Amygdala (tissue), 56 donors: ENCODE results near the gene CEP85.
"Not testable (repeated sequence)": the region's sequence is repeated elsewhere in the genome, so short reads cannot be mapped to it uniquely, and the experiment has no call there.

Source experiments
- DNase-seq, 56 donors: peaks; one replicate each; lab custom pipeline; 2025; lab: John Stamatoyannopoulos, UW

Gene CEP85

GRCh38 chr1:26221094-26221493 lies 12.9 kb upstream of the CEP85 start:
- no peak for DNase-seq

DNA sequence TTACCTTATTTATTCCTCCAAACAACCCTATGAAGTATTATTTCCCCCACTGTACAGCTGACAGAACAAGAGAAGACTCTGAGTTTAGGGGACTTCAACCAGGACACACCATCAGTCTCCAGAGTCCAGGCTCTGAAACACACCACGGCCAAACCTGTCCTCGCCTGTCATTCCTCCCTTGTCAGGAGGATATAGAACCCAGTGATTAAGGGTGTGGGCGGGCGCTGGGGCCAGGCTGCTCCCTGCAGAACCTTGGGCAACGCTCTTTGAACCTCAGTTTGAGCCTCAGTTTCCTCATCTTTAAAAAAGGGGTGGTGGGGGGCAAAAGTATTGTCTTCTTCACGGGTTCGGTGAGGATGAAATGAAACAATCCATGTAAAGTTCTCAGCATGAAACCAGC lies 9.4 kb upstream of the CEP85 start:
- no peak for DNase-seq

- DNase-seq: peak in 51 of 56 donors; percentile 4 to 77 (median 40)
Observed at GRCh38 chr1:26225033-26225831, 8.8 kb upstream of the CEP85 start.

DNA sequence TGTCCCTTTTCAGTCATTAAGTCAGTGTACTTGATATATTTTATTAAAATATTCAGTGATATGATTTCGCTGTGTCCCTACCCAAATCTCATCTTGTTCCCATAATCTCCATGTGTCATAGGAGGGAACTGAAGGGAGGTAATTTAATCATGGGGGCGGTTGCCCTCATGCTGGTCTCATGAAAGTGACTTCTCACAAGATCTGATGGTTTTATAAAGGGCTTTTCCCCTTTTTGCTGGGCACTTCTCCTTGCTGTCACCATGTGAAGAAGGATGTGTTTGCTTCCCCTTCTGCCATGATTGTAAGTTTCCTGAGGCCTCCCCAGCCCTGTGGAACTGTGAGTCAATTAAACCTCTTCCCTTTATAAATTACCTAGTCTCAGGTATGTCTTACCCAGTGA lies 3.3 kb upstream of the CEP85 start:
- DNase-seq: not testable (repeated sequence)

- DNase-seq: peak in 9 of 56 donors; percentile 3 to 52 (median 10)
Observed at GRCh38 chr1:26234644-26235370, 807 bp downstream of the CEP85 start.

DNA sequence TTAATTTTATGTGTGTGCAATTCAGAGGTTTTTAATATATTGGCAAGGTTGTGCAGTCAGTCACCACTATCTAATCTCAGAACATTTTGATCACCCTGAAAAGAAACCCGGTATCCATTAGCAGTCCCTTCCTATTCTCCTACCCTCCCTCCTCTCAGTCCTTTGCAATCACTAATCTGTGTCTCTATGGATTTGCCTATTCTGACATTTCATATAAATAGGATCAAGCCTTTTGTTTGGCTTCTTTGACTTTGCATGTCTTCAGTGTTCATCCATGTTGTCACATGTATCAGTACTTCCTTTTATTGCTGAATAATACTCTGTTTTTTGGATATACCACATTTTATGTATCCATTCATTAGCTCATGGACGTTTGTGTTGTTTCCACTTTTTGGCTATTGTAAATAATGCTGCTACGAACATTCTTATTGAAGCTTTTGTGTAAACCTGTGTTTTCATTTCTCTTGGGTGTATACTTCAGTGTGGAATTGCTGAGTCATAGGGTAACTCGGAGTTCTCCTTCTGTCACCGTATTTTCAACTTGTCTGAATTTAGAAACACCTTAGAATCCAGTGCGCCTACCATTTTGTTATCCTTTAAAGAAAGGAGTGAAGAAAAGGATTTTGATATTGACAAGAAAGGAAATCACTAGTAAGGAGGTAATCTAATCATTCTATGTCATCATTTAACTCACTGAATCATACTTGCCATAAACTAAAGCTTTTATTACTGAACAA lies 3.4 kb downstream of the CEP85 start:
- DNase-seq: no peak

DNA sequence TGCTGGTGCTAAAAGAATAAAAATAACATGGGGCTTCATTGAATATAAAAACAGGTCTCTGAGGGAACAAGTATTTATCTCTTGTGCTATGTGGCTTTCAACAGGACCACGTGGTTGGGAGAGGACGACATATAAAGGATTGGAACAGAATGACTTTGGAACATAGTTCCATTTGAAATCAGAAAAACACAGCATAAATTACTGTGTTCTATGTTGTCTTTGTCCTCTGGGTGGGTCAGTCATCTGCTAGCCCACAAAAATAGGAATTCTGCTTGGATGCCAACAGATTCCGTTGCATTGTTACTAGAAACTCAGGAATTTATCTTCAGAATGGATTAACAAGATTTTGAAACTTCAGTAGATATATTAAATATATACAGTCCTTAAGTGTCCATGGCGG lies 5.9 kb downstream of the CEP85 start:
- DNase-seq: peak in 10 of 56 donors; percentile 1 to 51 (median 23)

GRCh38 chr1:26252718-26253117 lies 18.7 kb downstream of the CEP85 start:
- DNase-seq: no peak

GRCh38 chr1:26254404-26254803 lies 20.4 kb downstream of the CEP85 start:
- DNase-seq: no peak

GRCh38 chr1:26257222-26257621 lies 23.2 kb downstream of the CEP85 start:
- DNase-seq: no peak

GRCh38 chr1:26259005-26259404 lies 25.0 kb downstream of the CEP85 start:
- no peak for DNase-seq

DNA sequence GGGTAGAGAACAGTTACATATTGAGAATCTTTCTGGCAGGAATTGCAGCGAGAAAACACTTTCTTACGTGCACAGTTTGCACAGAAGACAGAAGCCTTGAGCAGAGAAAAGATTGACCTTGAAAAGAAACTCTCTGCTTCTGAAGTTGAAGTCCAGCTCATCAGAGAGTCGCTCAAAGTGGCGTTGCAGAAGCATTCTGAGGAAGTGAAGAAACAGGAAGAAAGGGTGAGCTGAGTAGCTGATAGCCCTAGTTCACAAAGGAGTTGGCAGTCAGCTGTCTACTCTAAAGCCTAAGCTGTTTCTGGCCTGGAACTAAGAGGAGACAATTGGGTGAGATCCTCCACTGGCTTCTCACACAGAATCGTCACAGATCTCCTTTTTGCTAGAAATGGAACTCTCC lies 25.6 kb downstream of the CEP85 start:
- DNase-seq: no peak

DNA sequence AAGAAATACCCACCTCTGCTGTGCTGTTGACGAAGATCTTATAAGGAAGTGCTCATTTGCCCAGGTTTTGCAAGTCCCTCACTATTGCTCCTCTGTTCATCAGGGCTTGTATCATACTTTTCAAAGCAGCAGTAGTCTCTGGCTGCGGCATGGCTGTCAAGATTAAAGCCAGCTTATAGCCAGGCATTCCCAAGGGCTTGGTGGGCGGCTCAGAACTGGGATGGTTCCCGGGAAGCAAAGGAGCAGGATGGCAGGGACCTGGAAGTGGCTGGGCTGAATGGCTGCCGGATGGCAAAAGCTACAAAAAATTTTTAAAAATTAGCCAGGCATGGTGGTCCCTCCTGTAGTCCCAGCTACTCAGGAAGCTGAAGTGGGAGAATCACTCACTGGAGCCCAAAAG lies 29.2 kb downstream of the CEP85 start:
- no peak for DNase-seq

- no peak for DNase-seq
Observed at GRCh38 chr1:26265405-26265804, 31.4 kb downstream of the CEP85 start.

- DNase-seq: no peak
Observed at GRCh38 chr1:26268290-26269197, 34.5 kb downstream of the CEP85 start.

DNA sequence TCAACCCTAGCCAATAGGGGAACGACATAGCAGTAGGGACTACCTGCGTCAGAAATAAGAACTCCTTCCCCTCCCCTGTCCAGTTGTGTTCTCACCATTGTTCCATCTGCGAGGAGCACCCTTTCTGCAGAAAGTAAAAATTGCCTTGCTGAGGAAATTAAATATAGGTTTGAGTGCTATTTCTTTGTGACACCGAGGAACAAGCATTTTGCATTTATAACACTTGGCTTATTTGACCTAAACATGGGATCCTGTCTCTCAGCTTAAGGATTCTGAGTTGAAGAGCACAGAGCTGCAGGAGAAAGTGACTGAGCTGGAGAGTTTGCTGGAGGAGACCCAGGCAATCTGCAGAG lies 35.2 kb downstream of the CEP85 start:
- DNase-seq: no peak

GRCh38 chr1:26274801-26275425 lies 40.9 kb downstream of the CEP85 start:
- no peak for DNase-seq

GRCh38 chr1:26275580-26276431 lies 41.8 kb downstream of the CEP85 start:
- peak in 48 of 56 donors; percentile 24 to 87 (median 61) for DNase-seq

DNA sequence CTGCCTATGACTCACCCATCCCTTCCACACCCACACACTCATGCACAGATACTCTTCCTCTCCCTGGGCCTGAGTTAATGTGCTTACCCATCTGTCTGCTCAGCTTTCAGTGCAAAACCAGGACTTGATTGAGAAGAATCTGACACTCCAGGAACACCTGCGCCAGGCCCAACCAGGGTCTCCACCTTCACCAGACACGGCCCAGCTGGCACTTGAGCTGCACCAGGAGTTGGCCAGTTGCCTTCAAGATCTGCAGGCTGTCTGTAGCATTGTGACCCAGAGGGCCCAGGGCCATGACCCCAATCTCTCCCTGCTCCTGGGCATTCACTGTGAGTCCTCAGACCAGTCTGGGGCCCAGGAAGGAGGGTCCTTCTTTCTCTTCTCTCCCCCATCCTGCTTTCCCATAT lies 42.4 kb downstream of the CEP85 start:
- DNase-seq: peak in 1 of 56 donors; percentile 59
